ENCODE results near the gene GTF3C5. TPM values are rescaled to one million over a fixed set of nuclear protein-coding genes. Genes with fewer than 3 reads are reported as not detected.

The GTF3C5 gene
- total RNA-seq, 1 donor from 2014 or later: 25.9 TPM

- Histone ChIP-seq H3K9me3 (no peaks in the 10 kb centered on the region), H3K27me3 (no peaks in the 10 kb centered on the region), H3K4me3 (no peak overlapping the region), H3K27ac (no peak overlapping the region), H3K36me3 (no peaks in the 10 kb centered on the region), H3K4me1 (no peaks in the 10 kb centered on the region)
- TF ChIP-seq CTCF (IDR thresholded peaks at IDR 0.05): no peak
- intact Hi-C loops (cut with DNase I): no loop called here
- DNase-seq (ENCODE audit: low spot score in 2 of 2): no peak
Measured at GRCh38 chr9:132985489-132985888, 45.3 kb upstream of the GTF3C5 start.

GRCh38 chr9:132986114-132986513 is 44.7 kb upstream of the GTF3C5 start:
- H3K36me3 ChIP-seq: no peaks in the 10 kb centered on the region
- H3K27me3 ChIP-seq: no peaks in the 10 kb centered on the region
- H3K4me1 ChIP-seq: no peaks in the 10 kb centered on the region
- DNase-seq (ENCODE audit: low spot score in 2 of 2): no peak
- no peaks in the 10 kb centered on the region for H3K9me3 ChIP-seq
- no peak overlapping the region for H3K4me3 ChIP-seq
- no peak for TF ChIP-seq CTCF (IDR thresholded peaks at IDR 0.05)
- intact Hi-C loops (cut with DNase I): no loop called here
- no peak overlapping the region for H3K27ac ChIP-seq

DNA sequence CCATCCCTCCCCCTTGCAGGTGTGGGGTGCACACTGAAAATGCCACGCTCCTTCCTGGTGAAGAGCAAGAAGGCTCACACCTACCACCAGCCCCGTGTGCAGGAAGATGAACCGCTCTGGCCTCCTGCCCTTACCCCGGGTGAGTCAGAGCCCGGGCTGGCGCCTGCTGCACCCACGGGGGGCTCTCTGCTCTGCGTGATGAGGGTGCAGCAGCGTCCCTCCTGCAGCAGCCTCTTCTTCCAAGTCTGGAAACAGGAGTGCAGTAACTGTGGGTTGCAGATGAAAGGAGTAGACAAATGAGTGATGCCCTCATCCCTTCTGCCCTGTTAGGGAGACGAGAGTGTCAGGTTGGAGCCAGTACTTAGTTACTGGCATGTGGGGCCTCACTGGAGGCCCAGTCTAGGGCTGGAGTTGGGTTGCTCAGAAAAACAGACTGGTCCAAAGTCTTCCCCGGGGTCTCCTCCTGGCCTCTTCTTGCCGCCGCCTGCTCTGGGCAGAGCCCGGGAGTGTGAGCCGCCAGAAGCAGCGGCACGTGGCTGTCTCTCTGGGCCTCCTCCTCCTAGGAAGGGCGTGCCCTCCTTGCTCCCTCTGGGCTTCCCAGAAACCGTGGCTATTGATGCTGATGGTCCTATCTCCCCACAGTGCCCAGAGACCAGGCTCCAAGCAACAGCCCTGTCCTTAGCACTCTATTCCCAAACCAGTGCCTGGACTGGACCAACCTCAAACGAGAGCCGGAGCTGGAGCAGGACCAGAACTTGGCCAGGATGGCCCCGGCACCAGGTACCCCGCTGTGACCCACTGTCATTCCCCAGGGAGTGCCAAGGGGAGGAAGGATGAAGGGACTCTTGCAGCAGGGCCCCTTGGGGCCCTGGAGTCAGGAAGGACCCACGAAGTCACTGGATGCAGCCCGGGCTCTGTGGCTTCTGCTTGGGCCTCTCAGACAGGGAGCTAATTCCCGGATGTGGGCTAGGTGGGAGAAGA is 43.9 kb upstream of the GTF3C5 start:
- H3K36me3 ChIP-seq: no peaks in the 10 kb centered on the region
- H3K4me3 ChIP-seq: no peak overlapping the region
- H3K27ac ChIP-seq: no peak overlapping the region
- intact Hi-C loops (cut with DNase I): no loop called here
- no peak for DNase-seq (ENCODE audit: low spot score in 2 of 2)
- no peaks in the 10 kb centered on the region for H3K27me3 ChIP-seq
- no peaks in the 10 kb centered on the region for H3K4me1 ChIP-seq
- H3K9me3 ChIP-seq: no peaks in the 10 kb centered on the region
- TF ChIP-seq CTCF (IDR thresholded peaks at IDR 0.05): no peak

DNA sequence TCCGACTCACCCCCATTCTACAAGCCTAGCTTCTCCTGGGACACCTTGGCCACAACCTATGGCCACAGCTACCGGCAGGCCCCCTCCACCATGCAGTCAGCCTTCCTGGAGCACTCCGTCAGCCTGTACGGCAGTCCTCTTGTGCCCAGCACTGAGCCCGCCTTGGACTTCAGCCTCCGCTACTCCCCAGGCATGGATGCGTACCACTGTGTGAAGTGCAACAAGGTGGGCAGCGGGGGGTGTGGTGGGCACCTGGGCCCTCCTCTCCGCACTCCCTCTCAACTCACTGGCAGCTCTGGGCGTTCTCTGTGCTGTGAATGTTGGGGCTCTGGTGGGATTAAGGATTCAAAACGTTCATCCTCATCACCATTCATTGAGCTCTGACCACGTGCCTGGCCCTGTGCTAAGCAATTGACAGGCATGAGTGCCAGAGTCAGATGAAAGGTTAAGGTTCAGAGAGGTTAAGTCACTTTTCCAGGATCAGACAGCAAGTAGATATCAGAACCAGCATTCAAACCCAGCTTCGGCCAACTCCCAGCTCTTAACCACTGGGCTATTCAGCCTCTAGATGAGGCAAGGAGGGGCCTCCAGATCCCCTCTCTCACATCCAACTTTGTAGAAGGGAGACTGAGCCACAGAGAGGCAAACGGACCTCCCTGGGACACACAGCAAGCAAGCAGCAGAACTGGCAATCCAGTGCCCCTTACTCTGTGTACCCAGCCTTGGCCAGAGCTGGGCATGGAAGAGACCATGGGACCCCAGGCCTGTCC is 42.4 kb upstream of the GTF3C5 start:
- no peaks in the 10 kb centered on the region for H3K27me3 ChIP-seq
- H3K27ac ChIP-seq: no peak overlapping the region
- no peaks in the 10 kb centered on the region for H3K9me3 ChIP-seq
- H3K4me1 ChIP-seq: no peaks in the 10 kb centered on the region
- intact Hi-C loops (cut with DNase I): no loop called here
- no peak for DNase-seq (ENCODE audit: low spot score in 2 of 2)
- H3K36me3 ChIP-seq: no peaks in the 10 kb centered on the region
- TF ChIP-seq CTCF (IDR thresholded peaks at IDR 0.05): no peak
- H3K4me3 ChIP-seq: no peak overlapping the region

DNA sequence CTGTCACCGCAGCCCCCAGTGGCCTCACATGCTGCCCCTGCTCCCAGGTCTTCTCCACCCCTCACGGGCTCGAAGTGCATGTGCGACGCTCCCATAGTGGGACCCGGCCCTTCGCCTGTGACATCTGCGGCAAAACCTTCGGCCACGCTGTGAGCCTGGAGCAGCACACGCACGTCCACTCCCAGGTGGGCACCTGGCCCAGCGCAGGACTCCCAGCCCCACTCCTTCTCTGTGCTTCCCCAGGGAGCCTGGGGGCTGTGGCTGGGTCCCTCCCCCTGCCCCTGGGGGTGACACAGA is 41.8 kb upstream of the GTF3C5 start:
- no peak for TF ChIP-seq CTCF (IDR thresholded peaks at IDR 0.05)
- Histone ChIP-seq H3K27me3 (no peaks in the 10 kb centered on the region), H3K9me3 (no peaks in the 10 kb centered on the region), H3K27ac (no peak overlapping the region), H3K36me3 (no peaks in the 10 kb centered on the region), H3K4me3 (no peak overlapping the region), H3K4me1 (no peaks in the 10 kb centered on the region)
- intact Hi-C loops (cut with DNase I): no loop called here
- DNase-seq (ENCODE audit: low spot score in 2 of 2): no peak

Measured in ascending aorta (tissue), 2 donors.